IMR-90 (cell line): ENCODE data around the gene AFAP1L2. TPM values are rescaled to one million over a fixed set of nuclear protein-coding genes. Genes with fewer than 3 reads are reported as not detected.

Source experiments
- ATAC-seq: fragments of 200-7000 bp; cut with Tn5 transposase; 2 replicates; pipeline ENCODE4 v1.9.1; 2020; ENCODE audit warnings: low read depth, mild to moderate bottlenecking, moderate library complexity
- BruUV-seq: library from RNA; stranded (reverse); fragments of 400-500 nt; replicated peaks from 2 replicates; lab custom pipeline; 2021; lab: Mats Ljungman, UMichigan
- CTCF ChIA-PET: fragments of 300-600 bp; formaldehyde crosslinking; extraction: SDS; loops from one replicate; lab custom pipeline; 2021; ENCODE audit warnings: antibody characterized with exemption; lab: Yijun Ruan, JAX
- POLR2A ChIA-PET: fragments of 300-600 bp; sonication (Branson Sonifier 250); formaldehyde crosslinking; loops from one replicate; lab custom pipeline; 2022; ENCODE audit warnings: antibody characterized with exemption; ENCODE audit not compliant: unreplicated experiment; lab: Charles Lee
- DNase-seq: peaks from one replicate; pipeline ENCODE4 v3.0.0; 2013
- H2AFZ ChIP-seq: replicated peaks from 2 replicates; pipeline ENCODE3; 2013; ENCODE audit warnings: low read length, mild to moderate bottlenecking; ENCODE audit not compliant: poor library complexity
- H2AK5ac ChIP-seq: 2 replicates; pipeline ENCODE4 v1.6.1; 2013; ENCODE audit warnings: low read depth, low read length, inconsistent platforms
- H2AK9ac ChIP-seq: replicated peaks from 2 replicates; pipeline ENCODE3; 2013; ENCODE audit warnings: mild to moderate bottlenecking, low read depth, low read length, moderate library complexity; ENCODE audit not compliant: poor library complexity
- H2BK120ac ChIP-seq: 2 replicates; pipeline ENCODE4 v1.6.1; 2013; ENCODE audit warnings: low read depth, low read length, inconsistent platforms
- H2BK15ac ChIP-seq: 3 replicates; pipeline ENCODE4 v1.6.1; 2013; ENCODE audit warnings: low read depth, low read length, inconsistent platforms
- H2BK20ac ChIP-seq: 2 replicates; pipeline ENCODE4 v1.6.1; 2013; ENCODE audit warnings: low read depth, mild to moderate bottlenecking, inconsistent platforms, low read length, moderate library complexity
- H2BK5ac ChIP-seq: 2 replicates; pipeline ENCODE4 v1.6.1; 2013; ENCODE audit warnings: mild to moderate bottlenecking, low read depth, low read length, inconsistent platforms; ENCODE audit not compliant: poor library complexity, severe bottlenecking
- H3K14ac ChIP-seq: replicated peaks from 2 replicates; pipeline ENCODE4 v1.6.1; 2013; ENCODE audit warnings: low read depth, low read length, inconsistent platforms
- H3K18ac ChIP-seq: 2 replicates; pipeline ENCODE4 v1.6.1; 2013; ENCODE audit warnings: low read depth, low read length, control low read depth
- H3K23ac ChIP-seq: 2 replicates; pipeline ENCODE4 v1.6.1; 2013; ENCODE audit warnings: low read depth, low read length, inconsistent platforms
- H3K27ac ChIP-seq: 2 replicates; pipeline ENCODE4 v1.5.1; 2013; ENCODE audit warnings: mild to moderate bottlenecking, control low read depth, low read length; ENCODE audit not compliant: insufficient read depth
- H3K27me3 ChIP-seq: 2 replicates; pipeline ENCODE4 v1.6.1; 2013; ENCODE audit warnings: low read length; ENCODE audit not compliant: control insufficient read depth, insufficient read depth
- H3K36me3 ChIP-seq: 2 replicates; pipeline ENCODE4 v1.6.1; 2013; ENCODE audit warnings: low read length, mixed read lengths; ENCODE audit not compliant: control insufficient read depth, insufficient read depth
- H3K4ac ChIP-seq: 2 replicates; pipeline ENCODE4 v1.6.1; 2013; ENCODE audit warnings: low read depth, low read length, inconsistent platforms
- H3K4me1 ChIP-seq: 2 replicates; pipeline ENCODE4 v1.6.1; 2013; ENCODE audit warnings: low read length, mixed read lengths; ENCODE audit not compliant: control insufficient read depth, insufficient read depth
- H3K4me2 ChIP-seq: 2 replicates; pipeline ENCODE4 v1.6.1; 2013; ENCODE audit warnings: low read depth, mild to moderate bottlenecking, control low read depth, low read length, moderate library complexity
- H3K4me3 ChIP-seq: 2 replicates; pipeline ENCODE4 v1.5.1; 2013; ENCODE audit warnings: low read depth, mild to moderate bottlenecking, control low read depth, low read length, moderate library complexity; ENCODE audit not compliant: insufficient read depth
- H3K56ac ChIP-seq: 2 replicates; pipeline ENCODE4 v1.6.1; 2013; ENCODE audit warnings: low read length, inconsistent platforms; ENCODE audit not compliant: insufficient read depth; ENCODE audit errors: extremely low read depth
- H3K79me1 ChIP-seq, 2 experiments: 2 replicates each; pipeline ENCODE4 v1.6.1; 2013; ENCODE audit warnings: low read length in 2 of 2, inconsistent platforms in 1 of 2, low read depth in 1 of 2
- H3K9ac ChIP-seq: 2 replicates; pipeline ENCODE4 v1.6.1; 2013; ENCODE audit warnings: low read depth, low read length, control low read depth
- H3K9me1 ChIP-seq: 2 replicates; pipeline ENCODE4 v1.6.1; 2013; ENCODE audit warnings: low read length, inconsistent platforms; ENCODE audit not compliant: insufficient read depth
- H3K9me3 ChIP-seq: 2 replicates; pipeline ENCODE4 v1.6.1; 2013; ENCODE audit warnings: low read length; ENCODE audit not compliant: control insufficient read depth, insufficient read depth
- H4K20me1 ChIP-seq: 2 replicates; pipeline ENCODE4 v1.6.1; 2013; ENCODE audit warnings: low read length, inconsistent platforms; ENCODE audit not compliant: insufficient read depth
- H4K5ac ChIP-seq: 2 replicates; pipeline ENCODE4 v1.6.1; 2013; ENCODE audit warnings: mild to moderate bottlenecking, low read depth, low read length, control low read depth
- H4K8ac ChIP-seq, 2 experiments: 2 replicates each; pipeline ENCODE4 v1.6.1; 2013; ENCODE audit warnings: low read depth in 2 of 2, low read length in 2 of 2, control low read depth in 1 of 2, inconsistent platforms in 1 of 2
- H4K91ac ChIP-seq: 2 replicates; pipeline ENCODE4 v1.6.1; 2013; ENCODE audit warnings: low read depth, low read length, inconsistent platforms; ENCODE audit not compliant: insufficient read depth
- CHD1 ChIP-seq: IDR thresholded peaks from 2 replicates; pipeline ENCODE4 v1.6.1; 2012; ENCODE audit warnings: low read depth, low read length, improper control_type of control experiment
- FOS ChIP-seq: fragments of 150-350 bp; IDR thresholded peaks from 2 replicates; pipeline ENCODE4 v1.6.1; 2016; ENCODE audit warnings: low read depth, low read length
- MAZ ChIP-seq: IDR thresholded peaks from 2 replicates; pipeline ENCODE4 v1.6.1; 2012; ENCODE audit warnings: low read depth, mild to moderate bottlenecking, low read length, improper control_type of control experiment, moderate library complexity, borderline replicate concordance
- POLR2A ChIP-seq: IDR thresholded peaks from 2 replicates; pipeline ENCODE4 v1.6.1; 2012; ENCODE audit warnings: mild to moderate bottlenecking, low read depth, low read length
- SMC3 ChIP-seq: fragments of 150-350 bp; IDR thresholded peaks from 2 replicates; pipeline ENCODE4 v1.6.1; 2016; ENCODE audit warnings: low read depth, mild to moderate bottlenecking, antibody characterized with exemption, low read length, moderate library complexity
- USF2 ChIP-seq: fragments of 150-350 bp; IDR thresholded peaks from 2 replicates; pipeline ENCODE4 v1.6.1; 2017; ENCODE audit warnings: mild to moderate bottlenecking, antibody characterized with exemption, low read length, low read depth
- WGBS, 2 experiments: methylation state at CpG; one replicate each; pipeline versions ENCODE4 v1.1.5 to v1.1.7; 2013; ENCODE audit warnings: missing lambda C conversion rate in 2 of 2; ENCODE audit not compliant: insufficient read length in 1 of 2; ENCODE audit errors: extremely low coverage in 2 of 2; 5-methylcytosine and 5-hydroxymethylcytosine counted together
- dilution Hi-C: fragments of 300-500 bp; cut with HindIII; formaldehyde crosslinking; loops from one replicate; pipeline ENCODE4 v1.14.3; 2018; ENCODE audit warnings: low sequenced_read_pairs; ENCODE audit not compliant: unreplicated experiment
- in situ Hi-C: fragments of 300-500 bp; cut with MboI; formaldehyde crosslinking; loops from 3 replicates; pipeline ENCODE4 v1.14.3; 2019; ENCODE audit warnings: low sequenced_read_pairs, inconsistent platforms, mixed read lengths
- intact Hi-C: fragments of 100-400 bp; cut with micrococcal nuclease; formaldehyde crosslinking; loops from 2 replicates; pipeline ENCODE4 v1.10.0; 2022
- polyA plus RNA-seq, 3 experiments: library from polyadenylated mRNA; depleted of rRNA; stranded (reverse); fragments of >200 nt; gene quantifications; 2 replicates each; pipeline ENCODE4 v1.2.3, GENCODE V29; 2012; ENCODE audit warnings: low replicate concordance in 1 of 3
- total RNA-seq: library from RNA; depleted of rRNA; stranded (reverse); fragments of >200 nt; gene quantifications from 2 replicates; pipeline ENCODE4 v1.2.3, GENCODE V29; 2012

Gene AFAP1L2
- total and polyA plus RNA-seq, 2 of the 4 experiments (the other 2 are of a cell fraction), result under 0.01 to 0.10 TPM

- H3K9me3 ChIP-seq, result peaks cover 2% of the 10 kb centered on the region; the same call in 1 of the 2 replicates
- dilution Hi-C loops, result no loop called here
Measured at GRCh38 chr10:114418109-114418508, 13.8 kb upstream of the AFAP1L2 start.

More at GRCh38 chr10:114418109-114418508, 13.8 kb upstream of the AFAP1L2 start:
- Histone ChIP-seq H3K9ac (no peak overlapping the region), H4K91ac (no peak overlapping the region), H3K4me1 (no peaks in the 10 kb centered on the region; the same call in 1 of the 2 replicates), H3K36me3 (no peaks in the 10 kb centered on the region), H2BK15ac (no peak overlapping the region), H2AK5ac (no peak overlapping the region), H3K18ac (no peak overlapping the region), H3K27me3 (peaks cover 34% of the 10 kb centered on the region), H3K4me3 (no peak overlapping the region), H3K23ac (no peak overlapping the region), H4K20me1 (no peaks in the 10 kb centered on the region), H2BK120ac (no peak overlapping the region), H3K4me2 (no peak overlapping the region), H2AFZ (no peak overlapping the region), H3K4ac (no peak overlapping the region), H3K9me1 (no peaks in the 10 kb centered on the region), H3K14ac (no peak overlapping the region), H2AK9ac (no peak overlapping the region), H2BK20ac (no peak overlapping the region), H3K79me1 (no peaks in the 10 kb centered on the region), H4K8ac (no peak overlapping the region), H2BK5ac (no peak overlapping the region), H3K27ac (no peak overlapping the region), H3K56ac (no peak overlapping the region), H4K5ac (no peak overlapping the region)
- no CpG with 5 or more reads among the region's 1 CpG for WGBS, 2 experiments
- no peak for ATAC-seq
- ChIA-PET CTCF (no interaction called here), POLR2A (no interaction called here)
- TF ChIP-seq CHD1, result no peak
- TF ChIP-seq MAZ, result no peak
- TF ChIP-seq SMC3, result no peak
- no peak for TF ChIP-seq USF2
- TF ChIP-seq FOS, result no peak
- no peak for TF ChIP-seq POLR2A
- in situ Hi-C loops (no loop called here), intact Hi-C loops (no loop called here)
- DNase-seq, result no peak
- no TSS peak for BruUV-seq
